Liver (tissue), 9 donors: ENCODE results near the gene PATL1. TPM values are rescaled to one million over a fixed set of nuclear protein-coding genes. Genes with fewer than 3 reads are reported as not detected.

ENCODE experiments used
- DNase-seq: peaks from one replicate; pipeline ENCODE4 v3.0.0-alpha.2; 2017; ENCODE audit warnings: low spot score
- H3K27ac ChIP-seq, 2 donors: one replicate each; pipeline ENCODE4 v1.7.0; 2013; ENCODE audit warnings: inconsistent platforms in 2 of 2, low read length in 2 of 2, control low read depth in 1 of 2, low read depth in 1 of 2, mild to moderate bottlenecking in 1 of 2
- H3K27me3 ChIP-seq, 4 donors: one replicate each; pipeline versions ENCODE4 v1.6.1 to v1.7.0; 2013; ENCODE audit warnings: low read length in 3 of 4, inconsistent platforms in 1 of 4, mild to moderate bottlenecking in 1 of 4, moderate library complexity in 1 of 4; ENCODE audit not compliant: control insufficient read depth in 4 of 4, insufficient read depth in 4 of 4
- H3K36me3 ChIP-seq, 4 donors: one replicate each; pipeline versions ENCODE4 v1.6.1 to v1.7.0; 2013; ENCODE audit warnings: low read length in 3 of 4, mild to moderate bottlenecking in 3 of 4, low read depth in 1 of 4, moderate library complexity in 1 of 4; ENCODE audit not compliant: control insufficient read depth in 4 of 4, insufficient read depth in 3 of 4
- H3K4me1 ChIP-seq, 4 donors: one replicate each; pipeline versions ENCODE4 v1.6.1 to v1.7.0; 2013; ENCODE audit warnings: low read length in 3 of 4, mild to moderate bottlenecking in 3 of 4, moderate library complexity in 1 of 4; ENCODE audit not compliant: control insufficient read depth in 4 of 4, insufficient read depth in 4 of 4
- H3K4me3 ChIP-seq, 3 donors: one replicate each; pipeline versions ENCODE4 v1.6.1 to v1.7.0; 2013; ENCODE audit warnings: low read length in 3 of 3, control low read depth in 1 of 3, low read depth in 1 of 3, mild to moderate bottlenecking in 1 of 3
- H3K9ac ChIP-seq, 2 donors: one replicate each; pipeline ENCODE4 v1.7.0; 2013; ENCODE audit warnings: low read length in 2 of 2, mild to moderate bottlenecking in 2 of 2, moderate library complexity in 2 of 2, control low read depth in 1 of 2, low read depth in 1 of 2
- H3K9me3 ChIP-seq, 4 donors: one replicate each; pipeline versions ENCODE4 v1.6.1 to v1.7.0; 2013; ENCODE audit warnings: low read length in 3 of 4; ENCODE audit not compliant: control insufficient read depth in 4 of 4
- ATF3 ChIP-seq: IDR thresholded peaks from 2 replicates; pipeline ENCODE4 v1.6.1; 2016; ENCODE audit warnings: antibody characterized with exemption
- CTCF ChIP-seq: fragments of 150-350 bp; IDR thresholded peaks from 2 replicates; pipeline ENCODE4 v1.5.1; 2017; ENCODE audit warnings: improper control_type of control experiment, low read depth, low read length; ENCODE audit not compliant: missing input control
- EGR1 ChIP-seq, 2 donors: IDR thresholded peaks; 2 replicates each; pipeline ENCODE4 v1.6.1; 2016 to 2018; ENCODE audit warnings: antibody characterized with exemption in 2 of 2, low read depth in 2 of 2
- FOXA1 ChIP-seq: IDR thresholded peaks from 2 replicates; pipeline ENCODE4 v1.6.1; 2016; ENCODE audit warnings: antibody characterized with exemption
- FOXA2 ChIP-seq: IDR thresholded peaks from 2 replicates; pipeline ENCODE4 v1.6.1; 2016; ENCODE audit warnings: antibody characterized with exemption
- GABPA ChIP-seq, 2 donors: IDR thresholded peaks in 1 of 2; conservative IDR thresholded peaks in 1 of 2; 2 replicates each; pipeline ENCODE4 v1.6.1; 2016; ENCODE audit warnings: antibody characterized with exemption in 2 of 2, mild to moderate bottlenecking in 1 of 2, moderate library complexity in 1 of 2
- HNF4A ChIP-seq, 2 donors: conservative IDR thresholded peaks; 2 replicates each; pipeline ENCODE4 v1.6.1; 2016; ENCODE audit warnings: antibody characterized with exemption in 2 of 2, mild to moderate bottlenecking in 2 of 2
- HNF4G ChIP-seq: IDR thresholded peaks from 2 replicates; pipeline ENCODE4 v1.6.1; 2016; ENCODE audit warnings: antibody characterized with exemption
- JUND ChIP-seq, 2 donors: IDR thresholded peaks; 2 replicates each; pipeline ENCODE4 v1.6.1; 2016; ENCODE audit warnings: antibody characterized with exemption in 2 of 2
- MAX ChIP-seq: IDR thresholded peaks from 2 replicates; pipeline ENCODE4 v1.6.1; 2016; ENCODE audit warnings: antibody characterized with exemption
- NR2F2 ChIP-seq: IDR thresholded peaks from 2 replicates; pipeline ENCODE4 v1.6.1; 2016; ENCODE audit warnings: antibody characterized with exemption
- RAD21 ChIP-seq, 2 donors: IDR thresholded peaks; 2 replicates each; pipeline ENCODE4 v1.6.1; 2016; ENCODE audit warnings: antibody characterized with exemption in 2 of 2, mild to moderate bottlenecking in 2 of 2
- REST ChIP-seq: IDR thresholded peaks from 2 replicates; pipeline ENCODE4 v1.6.1; 2016; ENCODE audit warnings: antibody characterized with exemption, mild to moderate bottlenecking
- RXRA ChIP-seq, 2 donors: IDR thresholded peaks; 2 replicates each; pipeline ENCODE4 v1.6.1; 2017 to 2018; ENCODE audit warnings: antibody characterized with exemption in 2 of 2, mild to moderate bottlenecking in 1 of 2
- SP1 ChIP-seq: IDR thresholded peaks from 2 replicates; pipeline ENCODE4 v1.6.1; 2018; ENCODE audit warnings: antibody characterized with exemption, mild to moderate bottlenecking
- TAF1 ChIP-seq: conservative IDR thresholded peaks from 2 replicates; pipeline ENCODE4 v1.6.1; 2016; ENCODE audit warnings: antibody characterized with exemption, mild to moderate bottlenecking
- YY1 ChIP-seq: IDR thresholded peaks from 2 replicates; pipeline ENCODE4 v1.6.1; 2016; ENCODE audit warnings: antibody characterized with exemption, mild to moderate bottlenecking
- ZBTB33 ChIP-seq: IDR thresholded peaks from 2 replicates; pipeline ENCODE4 v1.6.1; 2016; ENCODE audit warnings: antibody characterized with exemption
- WGBS: extraction: QIAGEN DNeasy Blood & Tissue Kit; methylation state at CpG from one replicate; pipeline ENCODE4 v1.1.7; 2013; 5-methylcytosine and 5-hydroxymethylcytosine counted together
- polyA plus RNA-seq, 2 donors: library from polyadenylated mRNA; stranded (reverse) in 1 of 2; unstranded in 1 of 2; fragments of 200-250 nt in 1 of 2; fragments of >200 nt in 1 of 2; fragmentation: Nextera tagmentation in 1 of 2; extraction: Ambion mirVana in 1 of 2; gene quantifications; one replicate each; pipeline versions ENCODE4 v1.2.1 to v1.2.3, GENCODE V29; 2013 to 2015
- total RNA-seq, 2 donors: library from RNA; depleted of rRNA; stranded (reverse); fragments of >200 nt; gene quantifications; one replicate each; pipeline ENCODE4 v1.2.3, GENCODE V29; 2014
- donor health status: healthy.
- donor health status: healthy.
- donor health status: healthy.
- donor health status: healthy.
- donor health status: healthy.

PATL1 gene
- total and polyA plus RNA-seq, 4 donors, result 4.9 to 14.7 (median 12.4) TPM

- WGBS, result 97% methylated on average over 3 of the region's 3 CpGs
- DNase-seq, result no peak
- Histone ChIP-seq H3K27ac (no peak overlapping the region), H3K4me3 (no peak overlapping the region), H3K27me3 (no peaks in the 10 kb centered on the region), H3K4me1 (peaks cover 0 to 3% (median 0%) of the 10 kb centered on the region in 4 donors), H3K36me3 (peaks cover 30 to 74% (median 60%) of the 10 kb centered on the region in 4 donors), H3K9ac (no peak overlapping the region), H3K9me3 (no peaks in the 10 kb centered on the region)
- TF ChIP-seq EGR1 (IDR thresholded peaks at IDR 0.05; ENCODE audit: low read depth in 2 of 2) (no peak), GABPA (IDR thresholded peaks at IDR 0.05 in 1 of 2, conservative IDR thresholded peaks at IDR 0.05 in 1 of 2) (no peak), RXRA (IDR thresholded peaks at IDR 0.05) (no peak), FOXA2 (no peak), CTCF (no peak), REST (no peak), NR2F2 (no peak), HNF4A (conservative IDR thresholded peaks at IDR 0.05) (no peak), HNF4G (no peak), ATF3 (no peak)
Measured at GRCh38 chr11:59641156-59641555, 27.7 kb downstream of the PATL1 start.

GRCh38 chr11:59630493-59630892 is 38.3 kb downstream of the PATL1 start:
- H3K27ac ChIP-seq, result no peak overlapping the region
- 94% methylated on average over 2 of the region's 2 CpGs for WGBS
- H3K9ac ChIP-seq, result no peak overlapping the region
- H3K36me3 ChIP-seq, result peaks cover 0 to 4% (median 2%) of the 10 kb centered on the region in 4 donors
- H3K4me1 ChIP-seq, result no peaks in the 10 kb centered on the region
- DNase-seq, result no peak
- H3K9me3 ChIP-seq, result no peaks in the 10 kb centered on the region
- H3K27me3 ChIP-seq, result no peaks in the 10 kb centered on the region
- H3K4me3 ChIP-seq, result no peak overlapping the region
- TF ChIP-seq FOXA2 (no peak), ATF3 (no peak), FOXA1 (no peak), HNF4G (no peak), RAD21 (IDR thresholded peaks at IDR 0.05) (no peak), MAX (no peak), JUND (IDR thresholded peaks at IDR 0.05) (no peak), NR2F2 (no peak), REST (no peak), RXRA (IDR thresholded peaks at IDR 0.05) (no peak), GABPA (IDR thresholded peaks at IDR 0.05 in 1 of 2, conservative IDR thresholded peaks at IDR 0.05 in 1 of 2) (no peak), YY1 (no peak), EGR1 (IDR thresholded peaks at IDR 0.05; ENCODE audit: low read depth in 2 of 2) (no peak), HNF4A (conservative IDR thresholded peaks at IDR 0.05) (no peak), TAF1 (no peak), ZBTB33 (no peak), SP1 (no peak)
